Hematopoietic multipotent progenitor cell (in vitro differentiated cells): ENCODE measurements around the gene CACNA2D4. TPM values are rescaled to one million over a fixed set of nuclear protein-coding genes. Genes with fewer than 3 reads are reported as not detected.

Source experiments
- DNase-seq, 3 donors: peaks; one replicate each; pipeline ENCODE4 v3.0.0-alpha.2; 2011 to 2015; ENCODE audit warnings: low read depth in 2 of 3, low spot score in 2 of 3
- total RNA-seq: library from RNA; depleted of rRNA; stranded (reverse); fragments of >200 nt; gene quantifications from one replicate; pipeline ENCODE4 v1.2.3, GENCODE V29; 2012

CACNA2D4 gene
- total RNA-seq, 1 donor = 9.4 TPM

DNA sequence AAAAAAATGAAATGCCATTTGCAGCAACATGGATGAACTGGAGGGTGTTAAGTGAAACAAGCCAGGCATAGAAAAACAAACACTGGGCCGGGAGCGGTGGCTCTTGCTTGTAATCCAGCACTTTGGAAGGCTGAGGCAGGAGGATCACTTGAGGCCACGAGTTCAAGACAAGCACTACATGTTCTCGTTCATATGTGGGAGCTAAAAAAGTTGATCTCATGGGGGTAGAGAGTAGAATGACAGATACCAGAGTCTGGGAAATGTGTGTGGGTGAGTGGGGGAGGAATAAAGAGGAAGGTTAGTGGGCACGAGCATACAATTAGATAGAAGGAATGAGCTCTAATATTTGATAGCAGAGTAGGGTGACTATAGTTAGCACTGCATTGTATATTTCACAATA lies 21.5 kb downstream of the CACNA2D4 start:
- no peak for DNase-seq

GRCh38 chr12:1890810-1891209 lies 27.6 kb downstream of the CACNA2D4 start:
- DNase-seq = no peak

DNA sequence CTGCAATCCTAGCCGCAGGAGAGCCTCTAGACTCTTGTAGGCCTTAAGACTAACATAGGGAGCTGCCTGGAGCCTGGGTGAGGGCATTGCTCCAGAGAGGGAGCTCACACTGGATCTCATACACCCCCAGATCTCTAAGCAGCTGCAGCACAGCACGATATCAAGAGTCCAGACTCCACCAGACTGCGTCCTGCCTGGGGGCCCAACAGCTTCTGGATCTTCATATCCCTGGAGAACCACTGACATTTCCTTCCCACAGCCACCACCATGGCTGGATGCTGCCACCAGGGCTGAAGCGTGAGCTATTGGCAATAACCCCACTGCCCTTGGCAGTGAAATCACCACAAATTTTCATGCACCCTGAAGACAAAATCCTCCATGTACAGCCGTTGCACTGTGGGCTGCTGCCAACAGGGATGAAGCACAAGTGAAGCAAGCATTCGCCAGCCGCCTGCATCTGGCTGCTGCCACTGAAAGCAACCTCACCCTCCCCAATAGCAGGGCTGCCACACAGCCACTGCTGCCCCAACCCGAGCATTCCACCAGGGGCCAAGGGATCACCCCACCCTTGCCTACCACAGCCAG lies 28.2 kb downstream of the CACNA2D4 start:
- no peak for DNase-seq

DNA sequence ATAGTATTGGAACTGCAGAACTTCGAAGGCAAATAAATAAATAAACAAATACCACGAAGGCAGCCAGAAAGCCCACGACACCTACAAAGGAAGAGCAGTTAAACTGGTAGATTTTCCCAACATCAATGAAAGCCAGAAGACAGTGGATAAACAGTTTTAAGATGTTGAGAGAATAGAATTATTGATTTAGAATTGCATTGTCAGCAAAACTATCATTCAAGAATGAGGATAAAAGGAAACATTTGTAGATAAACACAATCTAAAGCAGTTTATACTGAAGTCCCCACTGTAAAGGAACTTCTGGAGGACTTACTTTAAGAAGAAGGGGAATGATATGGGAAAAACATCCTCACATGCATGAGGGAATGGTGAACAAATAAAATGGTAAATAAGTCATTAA lies 29.5 kb downstream of the CACNA2D4 start:
- DNase-seq = no peak

GRCh38 chr12:1886396-1887008 lies 31.9 kb downstream of the CACNA2D4 start:
- DNase-seq = no peak

DNA sequence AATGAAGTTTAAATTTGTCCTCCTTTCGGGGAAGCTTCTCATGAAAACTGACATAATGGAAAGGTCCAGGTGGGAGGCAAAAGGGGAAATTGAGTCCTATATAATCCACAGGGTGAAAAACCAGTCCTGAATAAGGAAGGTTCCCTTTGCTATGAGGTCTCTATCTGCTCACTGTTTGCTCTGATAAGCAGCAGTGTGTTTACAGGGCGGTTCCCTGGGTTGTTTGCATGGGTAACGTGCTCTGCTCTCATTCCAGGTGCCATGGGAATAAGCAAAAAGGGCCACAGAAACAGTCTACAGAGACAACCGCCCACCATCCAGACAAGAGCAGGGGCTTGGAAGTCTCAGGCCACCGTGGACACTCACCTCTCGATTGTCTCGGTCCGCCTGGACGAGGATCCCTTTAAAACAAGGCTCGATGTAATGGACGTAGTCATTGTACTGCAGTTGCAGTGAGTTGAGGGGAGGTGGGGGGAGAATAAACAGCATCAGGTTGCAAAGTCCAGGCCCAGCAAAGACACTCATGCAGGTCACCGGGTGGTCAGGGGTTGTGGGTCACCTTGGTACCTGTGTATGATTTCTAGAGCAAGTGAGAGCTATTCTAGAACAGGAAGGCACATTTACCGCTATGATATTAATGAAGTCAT lies 32.7 kb downstream of the CACNA2D4 start:
- no peak for DNase-seq

GRCh38 chr12:1885082-1885596 lies 33.3 kb downstream of the CACNA2D4 start:
- DNase-seq = no peak

DNA sequence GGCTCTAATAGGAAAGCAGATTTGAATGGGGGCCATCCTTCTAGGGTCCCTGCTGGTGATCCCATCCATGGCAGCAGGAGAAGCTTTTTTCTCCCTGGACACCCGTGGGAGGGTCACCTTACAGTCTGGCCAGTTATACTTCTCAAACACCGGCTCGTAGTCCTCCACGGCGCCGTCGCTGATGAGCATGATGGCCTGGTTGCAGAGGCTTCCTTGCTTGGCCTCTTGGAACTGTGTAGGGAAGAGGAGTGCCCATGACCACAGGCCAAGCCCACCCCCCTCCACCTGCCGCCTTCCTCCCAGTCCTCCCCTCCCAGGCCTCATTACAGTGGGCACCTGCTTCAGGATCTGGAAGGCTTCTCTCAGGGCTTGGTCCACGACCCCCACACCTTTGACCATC lies 33.8 kb downstream of the CACNA2D4 start:
- no peak for DNase-seq

DNA sequence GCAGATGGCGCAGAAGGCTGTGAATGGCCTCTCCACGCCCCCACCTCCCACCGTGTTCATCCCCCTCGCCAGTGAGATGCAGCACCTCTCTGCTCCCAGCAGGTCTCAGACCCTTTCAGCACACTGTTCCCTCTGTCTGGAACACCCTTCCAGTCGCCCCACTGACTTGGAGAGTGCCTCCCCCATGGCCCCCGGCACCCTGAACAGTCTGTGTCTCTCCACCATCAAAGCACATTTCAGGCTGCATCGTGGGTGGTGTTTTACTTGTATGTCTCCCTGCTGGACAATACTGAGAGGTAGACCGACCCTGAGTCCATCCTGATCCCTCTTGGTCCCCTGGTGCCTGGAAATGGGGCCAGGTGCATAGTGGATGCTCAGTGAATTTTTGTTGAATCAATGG lies 34.9 kb downstream of the CACNA2D4 start:
- DNase-seq = no peak

- DNase-seq = no peak
Observed at GRCh38 chr12:1882850-1883470, 35.5 kb downstream of the CACNA2D4 start.

DNA sequence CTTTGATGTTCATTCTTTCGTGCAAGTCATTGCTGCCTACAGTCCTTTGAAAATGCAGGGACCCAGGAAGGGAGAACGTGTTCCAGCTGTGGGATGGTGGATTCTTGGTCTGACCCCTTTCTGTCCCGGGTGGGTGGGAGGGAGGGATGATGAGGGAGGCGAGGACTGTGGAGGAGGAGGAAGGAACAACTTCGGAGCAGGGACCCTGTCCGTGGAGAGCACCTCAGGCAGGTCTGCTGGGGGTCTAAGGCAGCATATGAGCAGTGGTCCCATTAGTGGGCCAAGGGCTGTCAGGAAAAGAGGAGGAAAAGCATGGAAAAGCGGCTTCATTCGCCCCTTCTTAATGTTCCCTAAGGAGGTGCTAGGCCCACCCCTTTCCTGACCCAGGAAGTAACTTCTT lies 36.0 kb downstream of the CACNA2D4 start:
- no peak for DNase-seq

GRCh38 chr12:1881936-1882335 lies 36.5 kb downstream of the CACNA2D4 start:
- no peak for DNase-seq

- no peak for DNase-seq
Observed at GRCh38 chr12:1881301-1881700, 37.2 kb downstream of the CACNA2D4 start.

DNA sequence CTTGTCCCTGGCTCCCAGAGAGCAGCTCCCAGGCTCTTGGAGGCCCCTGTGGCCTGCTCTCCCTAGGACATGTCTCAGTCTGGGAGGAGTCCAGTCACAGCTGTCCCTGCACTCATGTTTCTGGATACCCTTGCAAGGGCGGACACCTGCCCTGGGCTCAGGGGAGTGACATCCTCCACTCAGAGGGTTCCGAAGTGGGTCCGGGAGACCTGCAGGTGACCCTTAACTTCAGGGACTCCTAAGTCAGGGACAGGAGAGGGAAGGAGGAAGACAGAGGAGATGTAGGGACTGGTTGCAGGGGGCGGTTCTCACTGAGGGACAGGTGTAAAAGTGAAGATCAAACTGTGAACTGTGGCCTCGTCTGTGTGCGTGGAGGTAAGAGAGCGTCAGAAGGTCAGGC lies 37.6 kb downstream of the CACNA2D4 start:
- no peak for DNase-seq

DNA sequence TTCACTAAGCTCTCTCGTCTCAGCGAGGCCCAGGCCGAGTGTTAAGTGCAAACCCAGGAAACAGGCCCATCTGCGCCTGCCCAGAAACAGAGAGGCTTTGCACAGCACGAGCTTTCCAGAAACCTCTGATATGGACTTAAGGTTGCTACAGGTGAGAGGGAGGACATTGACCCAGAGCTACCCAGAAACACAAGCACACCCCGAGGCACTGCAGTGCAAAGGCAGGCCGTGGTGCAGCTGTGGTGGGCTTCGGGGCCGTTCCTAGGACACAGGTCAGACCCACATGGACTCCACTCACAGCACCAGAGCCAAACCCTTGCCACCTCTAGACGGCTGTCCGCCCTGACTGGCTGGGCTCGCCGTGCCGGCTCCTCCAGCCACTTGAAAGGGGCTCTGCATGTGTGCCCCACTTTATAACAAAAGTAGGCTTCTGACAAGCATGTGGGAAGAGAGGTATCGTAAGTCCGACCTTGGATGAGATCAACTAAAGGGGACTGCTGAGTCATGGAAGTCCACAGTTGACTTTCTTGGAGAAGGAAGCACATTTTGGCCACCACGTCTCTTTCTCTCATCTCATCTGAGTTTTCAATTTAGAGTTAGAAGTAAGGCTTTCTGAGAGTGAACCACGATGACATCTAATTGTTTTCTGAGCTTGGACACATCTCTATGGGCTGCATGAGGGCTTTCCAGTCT lies 38.2 kb downstream of the CACNA2D4 start:
- DNase-seq = no peak

DNA sequence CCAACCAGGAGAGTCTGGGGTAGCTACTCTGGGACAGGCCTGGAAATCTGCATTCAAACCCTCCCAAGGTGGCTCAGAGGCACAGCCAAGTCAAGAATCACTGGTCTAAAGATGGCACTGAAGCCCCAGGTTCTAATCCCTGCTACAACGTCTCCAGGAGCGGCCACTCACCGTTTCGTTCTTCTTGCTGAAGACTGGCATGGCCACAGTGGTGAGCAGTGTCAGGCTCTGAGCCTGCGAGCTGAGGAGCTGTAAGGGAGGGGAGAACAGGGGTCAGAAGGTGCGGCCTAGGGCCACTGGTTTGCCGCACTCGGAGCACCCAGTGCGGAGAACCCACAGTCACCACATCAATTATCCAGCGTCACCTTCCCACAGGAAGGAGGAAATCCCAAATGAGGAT lies 38.8 kb downstream of the CACNA2D4 start:
- no peak for DNase-seq

GRCh38 chr12:1878695-1879094 lies 39.8 kb downstream of the CACNA2D4 start:
- no peak for DNase-seq

- no peak for DNase-seq
Observed at GRCh38 chr12:1878214-1878613, 40.2 kb downstream of the CACNA2D4 start.

DNA sequence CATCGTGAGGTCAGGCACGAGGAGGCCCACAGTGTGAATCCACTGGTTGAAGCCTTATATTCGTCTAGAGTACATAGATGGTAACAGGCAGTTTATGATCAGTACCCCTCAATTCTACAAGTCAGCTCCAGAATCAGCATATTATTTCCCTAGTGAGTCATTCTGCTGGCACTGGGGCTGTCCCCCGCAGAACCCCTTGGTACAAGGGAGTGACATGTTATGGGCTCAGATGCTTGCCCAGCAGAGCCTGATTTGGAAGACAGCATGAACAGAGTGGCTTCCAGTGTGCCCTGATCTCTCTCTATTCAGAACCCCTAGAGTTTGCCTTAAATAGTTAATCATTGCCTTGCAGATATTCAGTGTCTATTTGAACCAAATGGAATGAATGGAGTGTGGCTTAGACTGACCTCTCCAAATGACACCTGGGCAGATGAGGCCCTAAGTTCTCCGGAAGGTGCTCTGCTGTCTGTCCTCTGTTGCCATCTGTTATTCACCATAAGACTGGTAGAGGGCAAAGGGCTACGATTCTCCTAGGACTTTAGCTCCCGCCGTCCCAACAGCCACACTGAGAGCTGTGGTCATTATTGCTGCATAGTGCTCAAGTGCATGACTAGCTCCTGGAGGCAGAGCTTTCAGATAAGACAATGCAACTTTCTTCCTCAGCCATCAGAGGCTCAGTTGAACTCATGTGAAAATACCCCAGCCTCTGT lies 41.1 kb downstream of the CACNA2D4 start:
- DNase-seq = no peak

- no peak for DNase-seq
Observed at GRCh38 chr12:1876086-1876485, 42.4 kb downstream of the CACNA2D4 start.

DNA sequence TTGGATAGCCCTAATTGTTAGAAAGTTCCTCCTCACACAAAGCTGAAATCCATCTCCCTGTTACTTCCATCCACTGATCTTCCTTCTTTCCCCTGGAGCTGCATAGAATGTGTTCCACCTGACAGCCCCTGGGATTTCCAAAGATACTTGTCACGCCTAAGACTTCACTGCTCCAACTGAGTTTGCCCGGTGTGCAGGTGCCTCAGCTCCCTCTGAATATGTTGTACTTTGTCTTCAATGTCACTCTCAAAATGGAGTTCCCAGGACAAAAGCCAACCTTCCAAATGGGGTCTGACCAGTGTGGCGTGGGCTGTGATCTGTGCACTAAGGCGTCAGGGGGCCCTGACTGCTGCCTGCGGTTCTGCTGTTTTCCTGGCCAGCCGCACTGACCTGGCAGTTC lies 42.8 kb downstream of the CACNA2D4 start:
- DNase-seq = no peak
